K562 (cell line): Measurements from ENCODE around the gene SLC26A3. TPM values are rescaled to one million over a fixed set of nuclear protein-coding genes. Genes with fewer than 3 reads are reported as not detected.

ENCODE experiments used
- ADNP ChIP-seq: fragments of 200-800 bp; sonication (Bioruptor generic); IDR thresholded peaks from 2 replicates; pipeline ENCODE4 v1.6.1; 2016; ENCODE audit warnings: missing genetic modification characterization, missing compliant biosample characterization
- ATF7 ChIP-seq: fragments of 450-650 bp; IDR thresholded peaks from 2 replicates; pipeline ENCODE4 v1.7.1; 2014; ENCODE audit warnings: mild to moderate bottlenecking, moderate library complexity
- HDAC1 ChIP-seq, 2 experiments: fragments of 450-650 bp; IDR thresholded peaks; 2 replicates each; pipeline ENCODE4 v1.6.1; 2016 to 2017; ENCODE audit warnings: inconsistent platforms in 1 of 2, mild to moderate bottlenecking in 1 of 2, moderate library complexity in 1 of 2
- HNRNPLL ChIP-seq: fragments of 200-400 bp; formaldehyde crosslinking; IDR thresholded peaks from 2 replicates; pipeline ENCODE4 v1.6.1; 2017; ENCODE audit warnings: low read length, low read depth, mild to moderate bottlenecking; ENCODE audit not compliant: poor library complexity, severe bottlenecking
- KHSRP ChIP-seq: fragments of 450-650 bp; IDR thresholded peaks from 2 replicates; pipeline ENCODE4 v1.6.1; 2017
- PHF21A ChIP-seq: fragments of 450-650 bp; IDR thresholded peaks from 2 replicates; pipeline ENCODE4 v1.6.1; 2017; ENCODE audit warnings: low read depth, borderline replicate concordance
- TAF1 ChIP-seq: IDR thresholded peaks from 2 replicates; pipeline ENCODE4 v1.6.1; 2011; ENCODE audit warnings: mild to moderate bottlenecking, low read length, moderate library complexity; ENCODE audit not compliant: insufficient read depth, control insufficient read depth, severe bottlenecking; ENCODE audit errors: extremely low read depth
- TRIM28 ChIP-seq: fragments of 450-650 bp; IDR thresholded peaks from 2 replicates; pipeline ENCODE4 v1.6.1; 2017
- ZNF263 ChIP-seq: sonication (generic); formaldehyde crosslinking; IDR thresholded peaks from 2 replicates; pipeline ENCODE4 v1.8.0; 2022; ENCODE audit warnings: mild to moderate bottlenecking, missing genetic modification reagents, borderline replicate concordance
- ZNF431 ChIP-seq: sonication (generic); formaldehyde crosslinking; IDR thresholded peaks from 2 replicates; pipeline ENCODE4 v1.8.0; 2022; ENCODE audit warnings: mild to moderate bottlenecking, missing genetic modification reagents
- ZNF778 ChIP-seq: fragments of 450-650 bp; formaldehyde crosslinking; IDR thresholded peaks from 2 replicates; pipeline ENCODE4 v1.4.0; 2020; ENCODE audit warnings: mild to moderate bottlenecking, moderate library complexity
- ZNF830 ChIP-seq: fragments of 250-450 bp; sonication (Bioruptor Pico); IDR thresholded peaks from 2 replicates; pipeline ENCODE4 v1.5.0; 2021; ENCODE audit warnings: mild to moderate bottlenecking
- polyA plus RNA-seq, 8 experiments: library from polyadenylated mRNA; depleted of rRNA in 4 of 8; stranded (reverse) in 5 of 8; unstranded in 3 of 8; fragments of >200 nt; fragmentation: Nextera tagmentation in 2 of 8; fragmentation: Illumina TruSeq in 1 of 8; extraction: Ambion mirVana in 2 of 8; extraction: Trizol in 1 of 8; gene quantifications; 2 replicates each; pipeline versions ENCODE4 v1.2.1 to v1.2.3, GENCODE V29; 2011 to 2014; ENCODE audit warnings: inconsistent platforms in 1 of 8, missing spikeins in 1 of 8
- total RNA-seq, 7 experiments: library from RNA; depleted of rRNA in 6 of 7; stranded (reverse); fragments of >200 nt in 6 of 7; fragmentation: Illumina TruSeq in 2 of 7; extraction: Trizol in 2 of 7; gene quantifications; 2 replicates each; pipeline versions ENCODE4 v1.2.1 to v1.2.3, GENCODE V29; 2011 to 2021; ENCODE audit warnings: low replicate concordance in 1 of 7
- TF ChIP-seq, protein P1 (sequence below), 2 experiments: fragments of 450-650 bp; IDR thresholded peaks; 2 replicates each; pipeline ENCODE4 v1.6.1; 2016; ENCODE audit warnings: mild to moderate bottlenecking in 2 of 2, borderline replicate concordance in 1 of 2, low read depth in 1 of 2, moderate library complexity in 1 of 2
- TF ChIP-seq, protein P2 (sequence below): sonication (generic); formaldehyde crosslinking; IDR thresholded peaks from 2 replicates; pipeline ENCODE4 v1.8.0; 2022; ENCODE audit warnings: mild to moderate bottlenecking, missing genetic modification reagents
- TF ChIP-seq, protein P3 (sequence below): fragments of 250-450 bp; sonication (Bioruptor Pico); IDR thresholded peaks from 2 replicates; pipeline ENCODE4 v1.8.0; 2021; ENCODE audit warnings: moderate library complexity, mild to moderate bottlenecking, inconsistent platforms
- TF ChIP-seq, protein P4 (sequence below): sonication (generic); formaldehyde crosslinking; IDR thresholded peaks from 2 replicates; pipeline ENCODE4 v1.9.0; 2022; ENCODE audit warnings: mild to moderate bottlenecking, missing genetic modification reagents

SLC26A3 gene
- total and polyA plus RNA-seq, 9 of the 15 experiments (the other 6 are each of a cell fraction or from before 2014, with no cell fraction given), result 0.86 TPM; not detected in 8

DNA sequence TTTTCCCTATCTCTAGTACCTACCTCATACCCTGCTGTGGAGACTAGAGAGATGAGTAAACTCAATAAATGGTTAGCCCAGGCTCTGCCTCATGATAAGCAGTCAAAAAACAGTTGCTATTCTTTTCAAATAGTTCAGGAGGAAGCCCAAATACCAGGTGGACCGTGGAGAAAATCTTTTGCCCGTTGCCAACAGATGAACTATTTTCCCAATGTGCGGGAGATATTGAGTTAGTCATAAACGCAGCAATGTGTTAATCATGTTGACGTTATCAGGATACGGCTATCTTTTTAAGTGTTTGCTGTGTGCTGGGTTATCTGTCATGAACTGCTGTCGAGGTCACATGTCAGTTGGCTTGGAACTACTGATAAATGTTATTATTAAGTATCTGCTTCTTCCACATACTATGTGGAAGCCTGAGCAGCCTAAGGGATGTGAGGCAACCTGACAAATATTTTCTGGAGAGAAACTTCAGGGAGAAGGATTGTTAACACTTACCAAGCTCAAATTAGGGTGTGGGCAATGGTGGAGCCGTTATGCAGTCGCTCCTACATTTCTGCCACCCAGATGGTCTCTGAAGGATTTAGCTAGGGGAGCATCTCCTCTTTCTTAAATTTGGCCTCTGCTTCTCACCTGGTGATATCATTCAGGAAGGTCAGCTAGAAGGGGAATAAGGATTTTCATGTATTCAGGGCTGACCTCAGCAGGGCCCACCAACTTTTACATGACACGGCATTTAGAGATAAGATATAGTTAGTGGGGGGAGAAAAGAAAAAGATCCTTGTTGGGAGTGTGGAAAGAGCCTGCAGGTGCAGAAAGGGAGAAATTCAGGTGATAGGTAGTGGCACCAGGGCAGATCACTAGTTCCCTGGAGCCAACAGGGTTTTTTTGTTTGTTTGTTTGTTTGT lies 33.5 kb upstream of the SLC26A3 start (continued):
- TF ChIP-seq, protein P1, sequence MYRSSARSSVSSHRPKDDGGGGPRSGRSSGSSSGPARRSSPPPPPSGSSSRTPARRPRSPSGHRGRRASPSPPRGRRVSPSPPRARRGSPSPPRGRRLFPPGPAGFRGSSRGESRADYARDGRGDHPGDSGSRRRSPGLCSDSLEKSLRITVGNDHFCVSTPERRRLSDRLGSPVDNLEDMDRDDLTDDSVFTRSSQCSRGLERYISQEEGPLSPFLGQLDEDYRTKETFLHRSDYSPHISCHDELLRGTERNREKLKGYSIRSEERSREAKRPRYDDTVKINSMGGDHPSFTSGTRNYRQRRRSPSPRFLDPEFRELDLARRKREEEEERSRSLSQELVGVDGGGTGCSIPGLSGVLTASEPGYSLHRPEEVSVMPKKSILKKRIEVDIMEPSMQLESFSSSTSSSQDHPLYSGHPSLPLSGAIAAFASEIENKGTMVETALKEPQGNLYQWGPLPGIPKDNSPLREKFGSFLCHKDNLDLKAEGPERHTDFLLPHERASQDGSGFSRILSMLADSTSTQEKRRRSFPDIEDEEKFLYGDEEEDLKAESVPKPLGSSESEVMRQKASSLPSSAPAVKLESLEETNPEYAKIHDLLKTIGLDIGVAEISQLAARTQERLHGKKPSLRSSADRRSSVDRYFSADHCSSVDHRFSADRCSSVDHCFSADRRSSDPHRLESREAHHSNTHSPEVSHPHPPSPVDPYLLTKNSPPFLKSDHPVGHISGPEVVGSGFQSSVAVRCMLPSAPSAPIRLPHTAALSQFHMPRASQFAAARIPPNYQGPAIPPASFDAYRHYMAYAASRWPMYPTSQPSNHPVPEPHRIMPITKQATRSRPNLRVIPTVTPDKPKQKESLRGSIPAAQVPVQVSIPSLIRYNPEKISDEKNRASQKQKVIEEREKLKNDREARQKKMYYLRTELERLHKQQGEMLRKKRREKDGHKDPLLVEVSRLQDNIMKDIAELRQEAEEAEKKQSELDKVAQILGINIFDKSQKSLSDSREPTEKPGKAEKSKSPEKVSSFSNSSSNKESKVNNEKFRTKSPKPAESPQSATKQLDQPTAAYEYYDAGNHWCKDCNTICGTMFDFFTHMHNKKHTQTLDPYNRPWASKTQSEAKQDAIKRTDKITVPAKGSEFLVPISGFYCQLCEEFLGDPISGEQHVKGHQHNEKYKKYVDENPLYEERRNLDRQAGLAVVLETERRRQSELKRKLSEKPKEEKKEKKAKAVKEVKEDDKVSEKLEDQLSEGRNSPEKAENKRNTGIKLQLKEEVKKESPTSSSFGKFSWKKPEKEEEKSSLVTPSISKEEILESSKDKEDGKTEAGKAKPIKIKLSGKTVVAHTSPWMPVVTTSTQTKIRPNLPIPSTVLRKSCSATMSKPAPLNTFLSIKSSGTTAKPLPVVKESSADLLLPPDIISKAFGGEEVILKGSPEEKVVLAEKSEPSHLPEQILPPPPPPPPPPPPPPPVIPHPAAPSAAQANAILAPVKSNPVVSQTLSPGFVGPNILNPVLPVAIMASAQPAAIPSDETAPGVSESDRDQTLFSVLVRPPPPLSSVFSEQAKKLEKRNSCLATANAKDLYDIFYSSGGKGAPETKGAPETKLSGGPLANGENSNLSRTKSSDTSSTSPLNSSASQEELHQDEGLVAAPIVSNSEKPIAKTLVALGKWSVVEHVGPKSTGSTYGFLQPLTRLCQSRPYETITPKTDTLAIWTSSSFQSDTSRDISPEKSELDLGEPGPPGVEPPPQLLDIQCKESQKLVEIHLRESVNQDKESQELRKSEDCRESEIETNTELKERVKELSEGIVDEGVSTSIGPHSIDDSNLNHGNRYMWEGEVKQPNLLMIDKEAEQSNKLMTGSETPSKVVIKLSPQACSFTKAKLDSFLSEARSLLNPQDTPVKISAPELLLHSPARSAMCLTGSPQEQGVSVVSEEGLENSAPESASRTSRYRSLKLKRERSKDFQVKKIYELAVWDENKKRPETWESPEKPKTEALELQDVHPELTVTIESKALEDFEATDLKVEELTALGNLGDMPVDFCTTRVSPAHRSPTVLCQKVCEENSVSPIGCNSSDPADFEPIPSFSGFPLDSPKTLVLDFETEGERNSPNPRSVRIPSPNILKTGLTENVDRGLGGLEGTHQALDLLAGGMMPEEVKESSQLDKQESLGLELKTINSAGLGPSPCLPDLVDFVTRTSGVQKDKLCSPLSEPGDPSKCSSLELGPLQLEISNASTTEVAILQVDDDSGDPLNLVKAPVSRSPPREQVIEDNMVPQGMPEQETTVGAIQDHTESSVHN (IDR thresholded peaks at IDR 0.05; ENCODE audit: borderline replicate concordance in 1 of 2, low read depth in 1 of 2), result peak in 1 of 2 experiments; percentile 78; a peak in 1 of 4 replicates
- TF ChIP-seq KHSRP, result peak; percentile 95
- no peak for TF ChIP-seq TRIM28
- no peak for TF ChIP-seq ZNF431 (CRISPR knock-in tag)
- peak; percentile 91 for TF ChIP-seq ATF7
- TF ChIP-seq HDAC1 (IDR thresholded peaks at IDR 0.05), result peak in 1 of 2 experiments; percentile 90; a peak in 3 of 4 replicates
- TF ChIP-seq, protein P2, sequence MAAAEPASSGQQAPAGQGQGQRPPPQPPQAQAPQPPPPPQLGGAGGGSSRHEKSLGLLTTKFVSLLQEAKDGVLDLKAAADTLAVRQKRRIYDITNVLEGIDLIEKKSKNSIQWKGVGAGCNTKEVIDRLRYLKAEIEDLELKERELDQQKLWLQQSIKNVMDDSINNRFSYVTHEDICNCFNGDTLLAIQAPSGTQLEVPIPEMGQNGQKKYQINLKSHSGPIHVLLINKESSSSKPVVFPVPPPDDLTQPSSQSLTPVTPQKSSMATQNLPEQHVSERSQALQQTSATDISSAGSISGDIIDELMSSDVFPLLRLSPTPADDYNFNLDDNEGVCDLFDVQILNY (CRISPR knock-in tag), result no peak
- TF ChIP-seq, protein P3, sequence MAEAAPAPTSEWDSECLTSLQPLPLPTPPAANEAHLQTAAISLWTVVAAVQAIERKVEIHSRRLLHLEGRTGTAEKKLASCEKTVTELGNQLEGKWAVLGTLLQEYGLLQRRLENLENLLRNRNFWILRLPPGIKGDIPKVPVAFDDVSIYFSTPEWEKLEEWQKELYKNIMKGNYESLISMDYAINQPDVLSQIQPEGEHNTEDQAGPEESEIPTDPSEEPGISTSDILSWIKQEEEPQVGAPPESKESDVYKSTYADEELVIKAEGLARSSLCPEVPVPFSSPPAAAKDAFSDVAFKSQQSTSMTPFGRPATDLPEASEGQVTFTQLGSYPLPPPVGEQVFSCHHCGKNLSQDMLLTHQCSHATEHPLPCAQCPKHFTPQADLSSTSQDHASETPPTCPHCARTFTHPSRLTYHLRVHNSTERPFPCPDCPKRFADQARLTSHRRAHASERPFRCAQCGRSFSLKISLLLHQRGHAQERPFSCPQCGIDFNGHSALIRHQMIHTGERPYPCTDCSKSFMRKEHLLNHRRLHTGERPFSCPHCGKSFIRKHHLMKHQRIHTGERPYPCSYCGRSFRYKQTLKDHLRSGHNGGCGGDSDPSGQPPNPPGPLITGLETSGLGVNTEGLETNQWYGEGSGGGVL (CRISPR knock-in tag), result no peak
- TF ChIP-seq HNRNPLL, result peak; percentile 17
- TF ChIP-seq ZNF778 (CRISPR knock-in tag), result no peak
- no peak for TF ChIP-seq ZNF263 (CRISPR knock-in tag)
- peak; percentile 52 for TF ChIP-seq TAF1
- TF ChIP-seq, protein P4, sequence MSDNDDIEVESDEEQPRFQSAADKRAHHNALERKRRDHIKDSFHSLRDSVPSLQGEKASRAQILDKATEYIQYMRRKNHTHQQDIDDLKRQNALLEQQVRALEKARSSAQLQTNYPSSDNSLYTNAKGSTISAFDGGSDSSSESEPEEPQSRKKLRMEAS (CRISPR knock-in tag), result no peak
- peak; percentile 25; the same call in 1 of the 2 replicates for TF ChIP-seq PHF21A
- peak; percentile 70; the same call in 1 of the 2 replicates for TF ChIP-seq ADNP (tag)
- no peak for TF ChIP-seq ZNF830 (CRISPR knock-in tag)
